Lower lobe of right lung (tissue), 2 donors: ENCODE data around the gene C19orf81. TPM values are rescaled to one million over a fixed set of nuclear protein-coding genes. Genes with fewer than 3 reads are reported as not detected.
A peak's percentile ranks its signal among the peaks of the same experiment; 100 is the strongest.
"Not testable (repeated sequence)": the region's sequence is repeated elsewhere in the genome, so short reads cannot be mapped to it uniquely, and the experiment has no call there.

Experiments used
- ATAC-seq, 2 donors: fragments of 200-7000 bp; cut with Tn5 transposase; one replicate each; pipeline ENCODE4 v1.9.1; 2020 to 2022; ENCODE audit warnings: mild to moderate bottlenecking in 2 of 2, moderate library complexity in 2 of 2
- DNase-seq: peaks from one replicate; pipeline ENCODE4 v3.0.0-alpha.2; 2020
- H3K27ac ChIP-seq: fragments of 200-600 bp; one replicate; pipeline ENCODE4 v1.8.0; 2022
- H3K27me3 ChIP-seq: fragments of 200-600 bp; one replicate; pipeline ENCODE4 v1.8.0; 2022; ENCODE audit warnings: low read depth
- H3K36me3 ChIP-seq: fragments of 200-600 bp; one replicate; pipeline ENCODE4 v1.8.0; 2022; ENCODE audit warnings: mild to moderate bottlenecking
- H3K4me1 ChIP-seq: fragments of 200-600 bp; one replicate; pipeline ENCODE4 v1.8.0; 2022
- H3K4me3 ChIP-seq: fragments of 200-600 bp; one replicate; pipeline ENCODE4 v1.8.0; 2022; ENCODE audit warnings: mild to moderate bottlenecking
- H3K9me3 ChIP-seq: fragments of 200-600 bp; one replicate; pipeline ENCODE4 v1.8.0; 2022
- intact Hi-C: fragments of 100-400 bp; cut with DNase I; formaldehyde crosslinking; loops from one replicate; pipeline ENCODE4 v1.11.0; 2022
- total RNA-seq: library from RNA; stranded (reverse); fragmentation: NEBNext Ultra II Directional; extraction: Animal tissue kit (Norgen Biotek cat#: 25700); gene quantifications from one replicate; pipeline ENCODE4 v1.2.1, GENCODE V29; 2021
- TF ChIP-seq, protein P1 (sequence below): fragments of 200-600 bp; IDR thresholded peaks from one replicate; pipeline ENCODE4 v1.8.0; 2022; ENCODE audit warnings: antibody characterized with exemption, mild to moderate bottlenecking
- donor health status: DM: no; HTN: yes; CAD: no; lungs with severe emphysema.

The C19orf81 gene
- total RNA-seq, 1 donor from 2014 or later, result 5.2 TPM

DNA sequence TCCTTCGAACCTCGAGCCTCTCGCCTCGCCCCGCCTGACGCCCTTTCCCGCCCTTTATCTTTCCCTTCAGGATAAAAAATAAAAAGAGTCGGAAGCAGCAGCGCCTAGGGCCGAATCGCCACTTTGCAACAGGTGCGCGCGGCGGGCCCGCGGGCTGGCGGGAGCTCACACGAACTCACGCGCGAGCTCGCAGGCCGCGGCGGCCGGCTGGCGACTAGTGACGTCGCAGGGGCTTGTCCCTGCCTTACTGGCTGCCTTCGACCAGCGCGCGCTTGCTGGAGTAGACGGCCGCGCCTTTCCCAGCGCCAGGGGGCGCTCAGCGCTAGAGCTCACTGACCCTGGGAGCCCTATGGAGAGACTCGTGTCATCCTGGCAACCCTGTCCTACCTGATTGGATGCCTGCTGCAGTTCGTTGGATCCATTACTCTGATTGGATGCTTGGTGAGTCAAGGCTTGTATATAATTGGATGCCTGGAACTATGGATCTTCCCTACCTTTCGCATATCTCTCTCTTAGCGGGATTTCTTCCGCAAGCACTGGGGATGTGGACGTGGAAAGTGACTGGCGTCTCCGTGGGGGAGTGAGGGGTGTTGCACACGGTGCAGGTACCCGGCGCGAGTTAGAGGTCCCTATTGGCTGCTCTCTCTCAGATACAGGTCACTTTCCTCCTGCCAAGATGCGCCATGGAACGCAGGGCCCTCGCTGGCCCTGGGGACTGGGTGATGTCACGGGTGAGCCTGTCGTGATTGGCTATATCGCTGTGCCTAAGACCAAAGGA lies 43.0 kb upstream of the C19orf81 start:
- ATAC-seq, result peak; percentile 70 to 79
- H3K9me3 ChIP-seq, H3K4me1 ChIP-seq, intact Hi-C loops, DNase-seq, H3K4me3 ChIP-seq, H3K36me3 ChIP-seq, H3K27ac ChIP-seq: not testable (repeated sequence)
- H3K27me3 ChIP-seq, result peaks cover 23% of the 10 kb centered on the region
- TF ChIP-seq, protein P1, sequence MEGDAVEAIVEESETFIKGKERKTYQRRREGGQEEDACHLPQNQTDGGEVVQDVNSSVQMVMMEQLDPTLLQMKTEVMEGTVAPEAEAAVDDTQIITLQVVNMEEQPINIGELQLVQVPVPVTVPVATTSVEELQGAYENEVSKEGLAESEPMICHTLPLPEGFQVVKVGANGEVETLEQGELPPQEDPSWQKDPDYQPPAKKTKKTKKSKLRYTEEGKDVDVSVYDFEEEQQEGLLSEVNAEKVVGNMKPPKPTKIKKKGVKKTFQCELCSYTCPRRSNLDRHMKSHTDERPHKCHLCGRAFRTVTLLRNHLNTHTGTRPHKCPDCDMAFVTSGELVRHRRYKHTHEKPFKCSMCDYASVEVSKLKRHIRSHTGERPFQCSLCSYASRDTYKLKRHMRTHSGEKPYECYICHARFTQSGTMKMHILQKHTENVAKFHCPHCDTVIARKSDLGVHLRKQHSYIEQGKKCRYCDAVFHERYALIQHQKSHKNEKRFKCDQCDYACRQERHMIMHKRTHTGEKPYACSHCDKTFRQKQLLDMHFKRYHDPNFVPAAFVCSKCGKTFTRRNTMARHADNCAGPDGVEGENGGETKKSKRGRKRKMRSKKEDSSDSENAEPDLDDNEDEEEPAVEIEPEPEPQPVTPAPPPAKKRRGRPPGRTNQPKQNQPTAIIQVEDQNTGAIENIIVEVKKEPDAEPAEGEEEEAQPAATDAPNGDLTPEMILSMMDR, result peak; percentile 8

DNA sequence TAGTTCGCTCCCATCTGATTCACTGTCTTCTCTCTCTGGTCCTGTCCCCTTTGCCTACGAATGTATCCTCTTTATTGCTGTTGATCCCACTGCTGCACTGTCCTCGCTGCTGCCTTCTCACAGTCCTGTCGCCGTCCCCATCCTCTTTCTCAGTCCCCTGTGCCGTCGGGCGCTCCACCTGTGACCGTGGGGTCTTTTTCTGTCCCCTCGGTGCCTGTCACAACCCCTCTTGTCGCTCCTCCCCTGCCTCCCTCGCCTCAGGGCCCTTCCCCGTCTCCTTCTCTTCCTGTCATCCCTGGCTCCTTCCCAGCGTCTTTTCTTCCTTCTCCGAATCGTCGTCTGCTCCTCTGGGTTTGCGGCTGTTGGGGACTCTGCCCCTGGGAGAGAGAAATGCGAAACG lies 41.9 kb upstream of the C19orf81 start:
- ATAC-seq (no peak), DNase-seq (no peak)
- Histone ChIP-seq H3K36me3 (no peaks in the 10 kb centered on the region), H3K9me3 (no peaks in the 10 kb centered on the region), H3K4me3 (no peak overlapping the region), H3K27ac (no peak overlapping the region), H3K27me3 (peaks cover 20% of the 10 kb centered on the region), H3K4me1 (no peaks in the 10 kb centered on the region)
- TF ChIP-seq, protein P1, result no peak
- intact Hi-C loops, result no loop called here

DNA sequence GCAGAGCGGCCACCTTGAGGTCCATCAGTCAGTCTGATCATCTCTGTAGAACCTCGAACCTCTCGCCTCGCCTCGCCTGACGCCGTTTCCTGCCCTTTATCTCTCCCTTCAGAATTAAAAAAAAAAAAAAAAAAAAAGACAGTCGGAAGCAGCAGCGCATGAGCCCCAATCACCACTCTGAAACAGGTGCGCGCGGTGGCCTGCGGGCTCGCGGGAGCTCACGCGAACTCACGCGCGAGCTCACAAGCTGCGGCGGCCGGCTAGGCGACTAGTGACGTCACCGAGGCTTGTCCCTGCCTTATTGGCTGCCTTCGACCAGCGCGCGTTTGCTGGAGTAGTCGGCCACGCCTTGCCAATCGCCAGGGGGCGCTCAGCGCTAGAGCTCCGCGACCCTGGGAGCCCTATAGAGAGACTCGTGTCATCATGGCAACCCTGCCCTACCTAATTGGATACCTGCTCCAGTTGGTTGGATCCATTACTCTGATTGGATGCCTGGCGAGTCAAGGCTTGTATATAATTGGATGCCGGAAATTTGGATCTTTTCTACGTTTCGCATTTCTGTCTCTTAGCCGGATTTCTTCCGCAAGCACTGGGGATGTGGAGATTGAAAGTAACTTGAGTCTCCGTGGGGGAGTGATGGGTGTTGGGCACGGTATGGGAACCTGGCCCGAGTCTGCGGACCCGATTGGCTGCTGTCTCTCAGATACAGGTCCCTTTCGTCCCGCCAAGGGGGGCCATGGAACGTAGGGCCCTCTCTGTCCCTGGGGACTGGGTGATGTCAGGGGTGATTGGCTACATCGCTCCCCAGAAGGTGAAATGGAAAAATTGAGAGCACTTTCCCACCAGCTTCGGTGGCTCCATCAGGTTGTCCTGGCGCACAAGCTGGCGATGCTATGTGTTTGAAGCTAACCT lies 41.1 kb upstream of the C19orf81 start:
- Histone ChIP-seq H3K9me3 (no peaks in the 10 kb centered on the region), H3K27me3 (peaks cover 15% of the 10 kb centered on the region), H3K36me3 (no peaks in the 10 kb centered on the region), H3K4me3 (no peak overlapping the region), H3K27ac (no peak overlapping the region), H3K4me1 (no peaks in the 10 kb centered on the region)
- TF ChIP-seq, protein P1, result peak; percentile 50
- peak; percentile 84 to 87 for ATAC-seq
- intact Hi-C loops, result no loop called here
- DNase-seq, result peak; percentile 91

DNA sequence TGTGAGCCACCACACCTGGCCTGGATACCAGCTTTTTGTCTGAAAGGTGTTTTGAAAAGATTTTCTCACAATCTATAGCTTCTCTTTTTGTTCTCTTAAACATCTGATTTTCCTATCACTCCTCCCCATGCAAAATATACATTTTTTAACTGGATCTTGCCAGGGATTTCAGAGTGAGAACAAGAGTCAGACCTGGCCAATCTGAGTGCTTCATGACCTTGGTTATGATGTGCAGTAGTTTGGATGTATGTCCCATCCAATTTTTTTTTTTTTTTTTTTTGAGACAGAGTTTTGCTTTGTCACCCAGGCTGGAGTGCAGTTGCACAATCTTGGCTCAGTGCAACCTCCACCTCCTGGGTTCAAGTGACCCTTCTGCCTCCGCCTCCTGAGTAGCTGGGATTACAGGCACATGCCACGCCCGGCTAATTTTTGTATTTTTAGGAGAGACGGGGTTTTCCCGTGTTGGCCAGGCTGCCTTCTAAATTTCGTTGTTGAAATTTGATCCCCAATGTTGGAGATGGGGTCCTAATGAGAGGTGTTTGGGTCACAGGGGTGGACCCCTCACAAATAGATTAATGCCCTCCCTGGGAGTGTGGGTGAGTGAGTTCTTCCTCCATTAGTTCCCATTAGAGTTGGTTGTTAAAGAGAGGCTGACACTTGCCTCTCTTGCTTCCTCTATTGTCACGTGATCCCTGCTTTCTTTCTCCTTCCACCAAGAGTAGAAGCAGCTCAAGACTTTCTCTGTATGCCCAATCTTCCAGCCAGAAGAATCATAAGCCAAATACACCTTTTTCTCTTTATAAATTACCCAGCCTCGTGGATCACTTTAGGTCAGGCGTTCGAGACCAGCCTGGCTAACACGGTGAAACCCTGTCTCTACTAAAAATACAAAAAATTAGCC lies 36.5 kb upstream of the C19orf81 start:
- H3K27ac ChIP-seq, H3K4me1 ChIP-seq, H3K27me3 ChIP-seq, H3K36me3 ChIP-seq, intact Hi-C loops, H3K9me3 ChIP-seq, DNase-seq, H3K4me3 ChIP-seq: not testable (repeated sequence)
- ATAC-seq, result peak in 1 of 2 donors; percentile 50

DNA sequence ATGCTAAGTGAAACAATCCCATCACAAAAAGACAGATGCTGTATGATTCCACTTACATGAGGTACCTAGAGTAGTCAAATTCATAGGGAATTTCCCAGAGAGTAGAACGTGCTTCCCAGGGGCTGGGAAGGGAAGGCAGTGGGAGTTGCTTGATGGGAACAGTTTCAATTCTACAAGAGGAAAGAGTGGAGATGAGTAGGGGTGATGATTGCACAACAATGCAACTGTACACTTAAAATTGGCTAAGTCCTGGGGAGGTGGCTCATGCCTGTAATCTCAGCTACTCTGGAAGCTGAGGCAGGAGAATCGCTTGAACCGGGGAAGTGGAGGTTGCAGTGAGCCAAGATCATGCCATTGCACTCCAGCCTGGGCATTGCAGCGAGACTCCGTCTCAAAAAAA lies 30.9 kb upstream of the C19orf81 start:
- H3K4me3 ChIP-seq, H3K4me1 ChIP-seq, DNase-seq, H3K9me3 ChIP-seq, H3K27ac ChIP-seq, H3K36me3 ChIP-seq, H3K27me3 ChIP-seq, intact Hi-C loops: not testable (repeated sequence)
- peak in 1 of 2 donors; percentile 33 for ATAC-seq

DNA sequence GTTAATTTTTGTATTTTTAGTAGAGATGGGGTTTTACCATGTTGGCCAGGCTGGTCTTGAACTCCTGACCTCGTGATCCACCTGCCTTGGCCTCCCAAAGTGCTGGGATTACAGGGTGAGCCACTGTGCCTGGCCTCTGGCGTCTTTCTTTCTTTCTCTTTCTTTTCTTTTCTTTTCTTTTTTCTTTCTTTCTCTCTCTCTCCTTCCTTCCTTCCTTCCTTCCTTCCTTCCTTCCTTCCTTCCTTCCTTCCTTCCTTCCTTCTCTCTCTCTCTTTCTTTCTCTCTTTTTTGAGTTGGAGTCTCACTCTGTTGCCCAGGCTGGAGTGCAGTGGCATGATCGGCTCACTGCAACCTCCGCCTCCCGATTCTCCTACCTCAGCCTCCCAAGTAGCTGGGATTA lies 30.1 kb upstream of the C19orf81 start:
- H3K27ac ChIP-seq, H3K36me3 ChIP-seq, H3K4me3 ChIP-seq, ATAC-seq, H3K4me1 ChIP-seq, H3K27me3 ChIP-seq, DNase-seq, H3K9me3 ChIP-seq, intact Hi-C loops: not testable (repeated sequence)

DNA sequence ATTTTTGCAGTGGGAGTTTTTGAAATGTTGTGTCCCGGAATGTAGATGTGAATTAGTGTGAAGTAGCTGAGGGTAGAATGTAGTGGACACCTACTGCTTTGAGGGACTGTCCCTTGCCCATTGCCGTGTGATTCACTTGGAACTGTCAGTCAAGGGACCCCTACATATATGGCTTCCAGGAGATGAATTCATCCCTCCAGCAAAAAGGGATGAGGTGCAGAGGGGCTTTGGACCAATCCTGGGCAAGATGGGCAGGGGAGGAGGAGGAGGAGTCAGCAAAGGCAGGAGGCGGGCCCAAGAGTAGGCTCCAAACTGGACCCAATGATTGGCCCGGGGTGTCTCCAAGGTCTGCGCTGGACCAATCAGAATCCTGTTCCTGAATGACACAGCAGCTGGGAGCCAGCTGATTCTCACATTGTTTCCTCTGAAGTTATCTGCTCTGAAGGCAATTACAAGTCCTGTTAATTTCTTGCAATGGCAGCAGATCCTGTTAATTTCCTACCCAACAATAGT lies 28.8 kb upstream of the C19orf81 start:
- H3K36me3 ChIP-seq, DNase-seq, intact Hi-C loops, ATAC-seq, H3K27me3 ChIP-seq, H3K4me1 ChIP-seq, H3K27ac ChIP-seq, H3K9me3 ChIP-seq, H3K4me3 ChIP-seq: not testable (repeated sequence)
